Fibroblast of villous mesenchyme (primary cell): ENCODE results near the gene CDH12. TPM values are rescaled to one million over a fixed set of nuclear protein-coding genes. Genes with fewer than 3 reads are reported as not detected.
"Not testable (repeated sequence)": the region's sequence is repeated elsewhere in the genome, so short reads cannot be mapped to it uniquely, and the experiment has no call there.

Experiments
- DNase-seq: peaks from one replicate; pipeline ENCODE4 v3.0.0-alpha.2; 2010; ENCODE audit warnings: low read depth
- H3K4me3 ChIP-seq: 2 replicates; pipeline ENCODE4 v1.5.1; 2011; ENCODE audit warnings: low read depth, mild to moderate bottlenecking, low read length
- CTCF ChIP-seq: IDR thresholded peaks from 2 replicates; pipeline ENCODE4 v1.5.1; 2012; ENCODE audit warnings: low read depth, mild to moderate bottlenecking, low read length; ENCODE audit not compliant: insufficient read depth
- total RNA-seq: library from RNA; depleted of rRNA; stranded (reverse); fragments of >200 nt; gene quantifications from 2 replicates; pipeline ENCODE4 v1.2.3, GENCODE V29; 2012

The CDH12 gene
- total RNA-seq, 1 donor: not detected

DNA sequence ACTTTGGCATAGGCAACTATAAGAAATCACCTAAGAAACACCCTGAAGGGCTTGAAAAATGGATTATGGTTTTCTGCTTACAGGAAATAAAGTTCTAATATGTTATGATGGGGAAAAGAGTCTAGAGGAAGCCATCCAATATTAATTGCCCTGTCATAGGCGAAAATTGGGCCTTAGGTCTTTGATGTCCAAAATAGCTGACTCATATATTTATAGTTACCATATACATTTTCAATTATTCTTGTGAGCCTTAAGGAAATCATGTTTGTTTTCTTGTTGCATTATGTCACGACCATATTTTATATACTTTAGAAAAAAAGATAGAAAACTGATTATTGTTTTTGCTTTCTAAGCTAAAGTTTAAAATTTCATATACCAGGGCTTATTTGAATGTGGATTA, 509.1 kb downstream of the CDH12 start:
- no peak overlapping the region for H3K4me3 ChIP-seq
- no peak for TF ChIP-seq CTCF
- DNase-seq: no peak

- DNase-seq: no peak
Measured at GRCh38 chr5:22341406-22341805, 511.7 kb downstream of the CDH12 start.

GRCh38 chr5:22332949-22333348, 520.2 kb downstream of the CDH12 start:
- DNase-seq, H3K4me3 ChIP-seq: not testable (repeated sequence)

More at GRCh38 chr5:22341406-22341805, 511.7 kb downstream of the CDH12 start:
- TF ChIP-seq CTCF: no peak
- no peak overlapping the region for H3K4me3 ChIP-seq

DNA sequence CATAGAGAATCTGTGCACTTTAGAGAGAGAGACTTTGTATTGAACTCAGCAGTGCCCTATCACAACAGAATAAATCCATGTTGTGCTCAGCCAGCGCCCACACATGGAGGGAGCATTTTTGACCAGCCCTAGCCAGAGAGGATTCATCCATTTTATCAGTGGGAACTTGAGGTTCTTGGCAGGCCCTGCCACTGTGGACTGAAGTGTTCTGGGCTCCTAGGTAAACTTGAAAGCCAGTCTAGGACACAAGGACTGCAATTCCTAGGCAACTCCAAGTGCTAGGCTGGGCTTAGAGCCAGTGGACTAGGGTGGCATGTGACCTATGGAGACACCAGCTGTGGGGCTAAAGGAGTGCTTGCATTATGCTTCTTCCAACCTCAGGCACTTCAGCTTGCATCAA, 523.5 kb downstream of the CDH12 start:
- TF ChIP-seq CTCF: no peak
- no peak for DNase-seq
- no peak overlapping the region for H3K4me3 ChIP-seq

DNA sequence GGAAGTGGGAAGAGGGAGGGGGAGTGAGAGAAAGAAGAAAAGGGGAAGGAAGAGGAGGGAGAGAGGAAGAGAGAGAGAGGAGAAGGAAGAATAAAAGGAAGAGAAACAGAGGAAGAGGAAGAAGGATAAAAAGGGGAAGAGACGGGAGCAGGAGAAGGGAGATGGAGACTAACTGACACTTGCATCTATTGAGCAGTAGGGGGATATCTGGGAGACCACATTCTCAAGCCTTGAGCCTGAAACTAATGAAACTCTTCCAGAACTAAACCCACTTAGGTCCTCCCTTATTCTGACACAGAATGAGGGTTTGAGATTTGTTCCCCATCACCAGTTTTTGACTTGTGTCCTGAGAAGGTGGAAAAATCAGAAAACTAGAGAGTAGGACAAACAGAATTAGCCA, 533.3 kb downstream of the CDH12 start:
- DNase-seq: no peak
- no peak for TF ChIP-seq CTCF
- no peak overlapping the region for H3K4me3 ChIP-seq

GRCh38 chr5:22316294-22316693, 536.9 kb downstream of the CDH12 start:
- TF ChIP-seq CTCF: no peak
- DNase-seq: no peak
- H3K4me3 ChIP-seq: no peak overlapping the region

- not testable (repeated sequence) for DNase-seq
Measured at GRCh38 chr5:22315052-22315451, 538.1 kb downstream of the CDH12 start.

DNA sequence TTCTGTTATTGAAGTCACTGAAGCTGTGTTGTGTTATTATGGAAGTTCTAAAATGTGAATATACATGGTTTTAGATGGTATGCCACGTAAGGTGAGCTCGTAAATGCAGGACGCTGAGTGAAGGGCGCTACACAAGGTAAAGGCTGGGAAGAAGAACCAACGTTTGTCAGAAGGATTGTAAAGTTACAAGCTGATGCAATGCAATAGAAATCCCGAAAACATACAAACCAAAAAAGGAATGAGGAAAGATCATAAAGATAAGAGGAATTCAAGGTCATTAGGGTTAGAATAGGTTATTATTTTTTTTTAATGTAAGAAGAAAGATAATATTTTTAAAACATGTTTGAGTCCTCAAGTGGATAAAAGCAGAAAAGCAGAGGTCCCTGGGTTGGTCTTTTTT, 538.6 kb downstream of the CDH12 start:
- H3K4me3 ChIP-seq: no peak overlapping the region
- no peak for DNase-seq
- no peak for TF ChIP-seq CTCF

More at GRCh38 chr5:22315052-22315451, 538.1 kb downstream of the CDH12 start:
- not testable (repeated sequence) for H3K4me3 ChIP-seq
